H9 (cell line): ENCODE measurements around the gene TFF3. TPM values are rescaled to one million over a fixed set of nuclear protein-coding genes. Genes with fewer than 3 reads are reported as not detected.

ENCODE experiments used
- DNase-seq: peaks from one replicate; pipeline ENCODE4 v3.0.0-alpha.2; 2017
- H2AFZ ChIP-seq: one replicate; pipeline ENCODE4 v1.6.1; 2013; ENCODE audit warnings: mild to moderate bottlenecking, low read length, control low read depth, moderate library complexity
- H2AK5ac ChIP-seq: 2 replicates; pipeline ENCODE4 v1.6.1; 2013; ENCODE audit warnings: low read length, control low read depth, mixed read lengths; ENCODE audit not compliant: insufficient read length
- H2BK120ac ChIP-seq: one replicate; pipeline ENCODE4 v1.6.1; 2013; ENCODE audit warnings: low read depth, mild to moderate bottlenecking, low read length, control low read depth, inconsistent platforms; ENCODE audit not compliant: poor library complexity, severe bottlenecking
- H2BK12ac ChIP-seq: 2 replicates; pipeline ENCODE4 v1.6.1; 2013; ENCODE audit warnings: low read length, control low read depth, mixed read lengths, low read depth; ENCODE audit not compliant: insufficient read length
- H2BK15ac ChIP-seq: 2 replicates; pipeline ENCODE4 v1.6.1; 2013; ENCODE audit warnings: low read depth, low read length, control low read depth
- H2BK20ac ChIP-seq: one replicate; pipeline ENCODE4 v1.6.1; 2013; ENCODE audit warnings: low read depth, mild to moderate bottlenecking, low read length, control low read depth, inconsistent platforms; ENCODE audit not compliant: poor library complexity, severe bottlenecking
- H2BK5ac ChIP-seq: 2 replicates; pipeline ENCODE4 v1.6.1; 2013; ENCODE audit warnings: low read length, control low read depth, mixed read lengths; ENCODE audit not compliant: insufficient read length
- H3K14ac ChIP-seq: 2 replicates; pipeline ENCODE4 v1.6.1; 2013; ENCODE audit warnings: low read length, control low read depth; ENCODE audit not compliant: insufficient read depth
- H3K18ac ChIP-seq: 2 replicates; pipeline ENCODE4 v1.6.1; 2013; ENCODE audit warnings: low read depth, mild to moderate bottlenecking, mixed read lengths, low read length, control low read depth; ENCODE audit not compliant: insufficient read length
- H3K23ac ChIP-seq: 2 replicates; pipeline ENCODE4 v1.6.1; 2013; ENCODE audit warnings: low read length, control low read depth, mixed read lengths, low read depth; ENCODE audit not compliant: insufficient read length
- H3K23me2 ChIP-seq: 2 replicates; pipeline ENCODE4 v1.6.1; 2013; ENCODE audit warnings: low read depth, mild to moderate bottlenecking, mixed read lengths, low read length, control low read depth; ENCODE audit not compliant: insufficient read length, poor library complexity, severe bottlenecking
- H3K27ac ChIP-seq: 2 replicates; pipeline ENCODE4 v1.5.1; 2013; ENCODE audit warnings: low read length, control low read depth, mixed read lengths, low read depth; ENCODE audit not compliant: insufficient read length
- H3K27me3 ChIP-seq: 2 replicates; pipeline ENCODE4 v1.6.1; 2013; ENCODE audit warnings: low read length, control low read depth, inconsistent platforms; ENCODE audit not compliant: insufficient read depth
- H3K4ac ChIP-seq: 2 replicates; pipeline ENCODE4 v1.6.1; 2013; ENCODE audit warnings: low read depth, mild to moderate bottlenecking, control low read depth, inconsistent platforms, low read length, moderate library complexity
- H3K4me1 ChIP-seq: 2 replicates; pipeline ENCODE4 v1.6.1; 2013; ENCODE audit warnings: low read length, control low read depth, inconsistent platforms; ENCODE audit not compliant: insufficient read depth
- H3K4me2 ChIP-seq: 2 replicates; pipeline ENCODE4 v1.6.1; 2013; ENCODE audit warnings: low read length, control low read depth, mixed read lengths; ENCODE audit not compliant: insufficient read length, insufficient read depth
- H3K56ac ChIP-seq: 2 replicates; pipeline ENCODE4 v1.6.1; 2013; ENCODE audit warnings: low read depth, mild to moderate bottlenecking, mixed read lengths, low read length, control low read depth; ENCODE audit not compliant: insufficient read length
- H3K79me1 ChIP-seq: 2 replicates; pipeline ENCODE4 v1.6.1; 2013; ENCODE audit warnings: low read depth, mild to moderate bottlenecking, moderate library complexity, low read length, control low read depth, inconsistent platforms; ENCODE audit not compliant: insufficient read depth, poor library complexity, severe bottlenecking
- H3K79me2 ChIP-seq: 2 replicates; pipeline ENCODE4 v1.6.1; 2013; ENCODE audit warnings: low read length, control low read depth, inconsistent platforms; ENCODE audit not compliant: insufficient read depth
- H3K9ac ChIP-seq: 2 replicates; pipeline ENCODE4 v1.6.1; 2013; ENCODE audit warnings: low read length, control low read depth, mixed read lengths; ENCODE audit not compliant: insufficient read length; ENCODE audit errors: extremely low read depth
- H3K9me3 ChIP-seq: one replicate; pipeline ENCODE4 v1.6.1; 2013; ENCODE audit warnings: low read depth, low read length, inconsistent platforms; ENCODE audit not compliant: control insufficient read depth
- H3T11ph ChIP-seq: one replicate; pipeline ENCODE4 v1.6.1; 2013; ENCODE audit warnings: mild to moderate bottlenecking, low read length, control low read depth, inconsistent platforms
- H4K20me1 ChIP-seq: one replicate; pipeline ENCODE4 v1.6.1; 2013; ENCODE audit not compliant: control insufficient read depth, insufficient read length, insufficient read depth
- H4K5ac ChIP-seq: 2 replicates; pipeline ENCODE4 v1.6.1; 2013; ENCODE audit warnings: low read depth, mild to moderate bottlenecking, mixed read lengths, low read length, control low read depth; ENCODE audit not compliant: insufficient read length
- H4K8ac ChIP-seq: replicated peaks from 2 replicates; pipeline ENCODE4 v1.6.1; 2013; ENCODE audit warnings: low read length, control low read depth, mixed read lengths, low read depth; ENCODE audit not compliant: insufficient read length
- H4K91ac ChIP-seq: 2 replicates; pipeline ENCODE4 v1.6.1; 2013; ENCODE audit warnings: low read depth, mild to moderate bottlenecking, moderate library complexity, mixed read lengths, low read length, control low read depth; ENCODE audit not compliant: insufficient read length
- H3K27ac Mint-ChIP-seq, 3 experiments: 2 replicates in 2 of 3; 3 replicates in 1 of 3; pipeline ENCODE4 v1.8.0; 2020 to 2021; ENCODE audit warnings: mixed read lengths in 3 of 3, mild to moderate bottlenecking in 1 of 3, moderate library complexity in 1 of 3
- H3K27me3 Mint-ChIP-seq: 2 replicates; pipeline ENCODE4 v1.8.0; 2021; ENCODE audit warnings: low read depth, mild to moderate bottlenecking, moderate library complexity, mixed read lengths
- H3K36me3 Mint-ChIP-seq, 3 experiments: 2 replicates in 2 of 3; 3 replicates in 1 of 3; pipeline ENCODE4 v1.8.0; 2020 to 2021; ENCODE audit warnings: low read depth in 3 of 3, mixed read lengths in 3 of 3; ENCODE audit not compliant: insufficient read depth in 1 of 3
- H3K4me1 Mint-ChIP-seq, 2 experiments: 2 replicates each; pipeline ENCODE4 v1.8.0; 2020; ENCODE audit warnings: mixed read lengths in 2 of 2
- H3K4me3 Mint-ChIP-seq, 2 experiments: 2 replicates in 1 of 2; 3 replicates in 1 of 2; pipeline ENCODE4 v1.8.0; 2020 to 2021; ENCODE audit warnings: mild to moderate bottlenecking in 2 of 2, mixed read lengths in 2 of 2, moderate library complexity in 1 of 2
- H3K9me3 Mint-ChIP-seq, 2 experiments: 2 replicates in 1 of 2; 3 replicates in 1 of 2; pipeline ENCODE4 v1.8.0; 2020; ENCODE audit warnings: mild to moderate bottlenecking in 2 of 2, mixed read lengths in 2 of 2, moderate library complexity in 1 of 2
- CTCF ChIP-seq: fragments of 200-600 bp; sonication (generic); conservative IDR thresholded peaks from 3 replicates; pipeline ENCODE4 v1.8.0; 2021; ENCODE audit warnings: antibody characterized with exemption, mild to moderate bottlenecking
- WGBS: extraction: QIAGEN DNeasy Blood & Tissue Kit; methylation state at CpG from one replicate; pipeline ENCODE4 v1.1.7; 2013; ENCODE audit warnings: missing lambda C conversion rate, low lambda C conversion rate, mixed read lengths; ENCODE audit not compliant: insufficient read length; ENCODE audit errors: extremely low coverage; 5-methylcytosine and 5-hydroxymethylcytosine counted together
- total RNA-seq: library from RNA; stranded (reverse); gene quantifications from 2 replicates; pipeline ENCODE4 v1.2.1, GENCODE V29; 2021

Gene TFF3
- total RNA-seq, 1 experiment from 2014 or later: 1.5 TPM

- TF ChIP-seq CTCF: peak; percentile 57
- DNase-seq: no peak
Measured at GRCh38 chr21:42360317-42360716, 45.1 kb upstream of the TFF3 start.

More at GRCh38 chr21:42360317-42360716, 45.1 kb upstream of the TFF3 start:
- no peak overlapping the region for H3K56ac ChIP-seq
- H4K5ac ChIP-seq: no peak overlapping the region
- Mint-ChIP-seq H3K4me1 (no peaks in the 10 kb centered on the region), H3K36me3 (peaks cover 3 to 5% (median 4%) of the 10 kb centered on the region in 3 experiments; a peak in 6 of 7 replicates), H3K27me3 (peaks cover 5% of the 10 kb centered on the region), H3K9me3 (peaks cover 9 to 18% of the 10 kb centered on the region in 2 experiments), H3K4me3 (no peak overlapping the region), H3K27ac (no peak overlapping the region)
- no peaks in the 10 kb centered on the region for H3K79me2 ChIP-seq
- no peak overlapping the region for H3K14ac ChIP-seq
- no peaks in the 10 kb centered on the region for H3K23me2 ChIP-seq
- no peak overlapping the region for H2BK120ac ChIP-seq
- H4K20me1 ChIP-seq: no peaks in the 10 kb centered on the region
- no CpG with 5 or more reads among the region's 2 CpGs for WGBS
- H3K4ac ChIP-seq: no peak overlapping the region
- H3K23ac ChIP-seq: no peak overlapping the region
- H3K4me2 ChIP-seq: no peak overlapping the region
- no peak overlapping the region for H4K91ac ChIP-seq
- no peak overlapping the region for H3T11ph ChIP-seq
- H3K9ac ChIP-seq: no peak overlapping the region
- no peak overlapping the region for H2AK5ac ChIP-seq
- no peak overlapping the region for H2BK12ac ChIP-seq
- no peak overlapping the region for H4K8ac ChIP-seq
- no peak overlapping the region for H2AFZ ChIP-seq
- H2BK5ac ChIP-seq: no peak overlapping the region
- H2BK15ac ChIP-seq: no peak overlapping the region
- H3K18ac ChIP-seq: no peak overlapping the region
- H3K27me3 ChIP-seq: no peaks in the 10 kb centered on the region
- H3K27ac ChIP-seq: no peak overlapping the region
- H2BK20ac ChIP-seq: no peak overlapping the region
- no peaks in the 10 kb centered on the region for H3K9me3 ChIP-seq
- no peaks in the 10 kb centered on the region for H3K79me1 ChIP-seq
- H3K4me1 ChIP-seq: no peaks in the 10 kb centered on the region
